IMR-90 (cell line): ENCODE data around the gene ZNF547.

Source experiments
- BHLHE40 ChIP-seq: fragments of 150-350 bp; IDR thresholded peaks from 2 replicates; pipeline ENCODE4 v1.6.1; 2016; ENCODE audit warnings: mild to moderate bottlenecking, low read depth, low read length
- CEBPB ChIP-seq: IDR thresholded peaks from 2 replicates; pipeline ENCODE4 v1.6.1; 2012; ENCODE audit warnings: low read depth, low read length, improper control_type of control experiment
- POLR2A ChIP-seq: IDR thresholded peaks from 2 replicates; pipeline ENCODE4 v1.6.1; 2012; ENCODE audit warnings: mild to moderate bottlenecking, low read depth, low read length

GRCh38 chr19:57410877-57411671 is 47.7 kb downstream of the ZNF547 start, which contains the start of gene ZNF17:
- TF ChIP-seq POLR2A (no peak), BHLHE40 (peak; percentile 73), CEBPB (no peak)
